Activated CD8-positive, alpha-beta memory T cell treated with anti-CD3 and anti-CD28 coated beads, Interleukin-2, amount 10 ng/mL, durations not matched to agents 7 days and 5 days (primary cell): ENCODE measurements around the gene POP4. TPM values are rescaled to one million over a fixed set of nuclear protein-coding genes. Genes with fewer than 3 reads are reported as not detected.

Experiments used
- ATAC-seq: fragments of 150-1000 bp; cut with Tn5 transposase; one replicate; pipeline ENCODE4 v1.10.0; 2021; ENCODE audit warnings: moderate library complexity
- CTCF ChIA-PET: fragments of 350-600 bp; sonication (Branson Sonifier 250); formaldehyde crosslinking; loops from one replicate; lab custom pipeline; 2021; ENCODE audit warnings: antibody characterized with exemption; lab: Charles Lee
- DNase-seq: peaks from one replicate; pipeline ENCODE4 v3.0.0-alpha.2; 2020
- H3K27ac Mint-ChIP-seq: one replicate; pipeline ENCODE4 v1.8.0; 2021; ENCODE audit warnings: mild to moderate bottlenecking, mixed read lengths
- H3K27me3 Mint-ChIP-seq: one replicate; pipeline ENCODE4 v1.8.0; 2021; ENCODE audit warnings: mixed read lengths
- H3K36me3 Mint-ChIP-seq: one replicate; pipeline ENCODE4 v1.8.0; 2021; ENCODE audit warnings: mild to moderate bottlenecking, mixed read lengths
- H3K4me1 Mint-ChIP-seq: one replicate; pipeline ENCODE4 v1.8.0; 2021; ENCODE audit warnings: mixed read lengths
- H3K4me3 Mint-ChIP-seq: one replicate; pipeline ENCODE4 v1.8.0; 2021; ENCODE audit warnings: mild to moderate bottlenecking, moderate library complexity, mixed read lengths
- H3K9me3 Mint-ChIP-seq: one replicate; pipeline ENCODE4 v1.8.0; 2022; ENCODE audit warnings: low read depth, mixed read lengths
- total RNA-seq, 2 experiments: library from RNA; stranded (reverse); gene quantifications; one replicate each; pipeline ENCODE4 v1.2.3, GENCODE V29; 2021

POP4 gene
- total RNA-seq, 2 experiments from 2014 or later = 96.6 to 106 TPM

DNA sequence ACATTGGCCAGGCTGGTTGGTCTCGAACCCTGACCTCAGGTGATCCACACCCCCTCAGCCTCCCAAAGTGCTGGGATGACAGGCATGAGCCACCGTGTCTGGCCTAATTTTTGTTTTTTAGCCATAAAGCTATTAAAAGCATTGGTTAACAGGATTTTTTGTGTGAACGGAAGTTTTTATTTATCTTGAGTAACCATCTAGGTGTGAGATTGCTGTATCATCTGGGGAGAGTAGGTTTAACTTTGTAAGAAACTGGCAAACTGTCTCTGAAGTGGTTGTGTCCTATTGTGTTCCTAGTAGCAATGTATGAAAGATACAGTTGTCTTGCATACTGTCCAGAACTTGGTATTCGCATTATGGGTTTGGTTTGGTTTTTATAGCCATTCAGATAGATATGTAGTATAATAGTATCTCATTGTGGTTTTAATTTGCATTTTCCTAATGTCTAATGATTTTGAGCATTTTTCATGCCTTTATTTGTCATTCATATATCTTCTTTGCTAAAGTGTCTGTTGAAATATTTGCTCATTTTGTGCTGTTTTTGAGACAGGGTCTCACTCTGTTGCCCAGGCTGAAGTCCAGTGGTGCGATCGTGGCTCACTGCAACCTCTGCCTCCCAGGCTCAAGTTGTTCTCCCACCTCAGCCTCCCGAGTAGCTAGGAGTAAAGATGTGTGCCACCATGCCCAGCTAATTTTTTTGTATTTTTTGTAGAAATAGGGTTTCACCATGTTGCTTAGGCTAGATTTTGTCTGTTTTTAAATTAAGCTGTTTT, 45.7 kb downstream of the POP4 start:
- peaks cover 25% of the 10 kb centered on the region for H3K27me3 Mint-ChIP-seq
- no peak for DNase-seq
- H3K9me3 Mint-ChIP-seq = no peaks in the 10 kb centered on the region
- peaks cover 10% of the 10 kb centered on the region for H3K4me1 Mint-ChIP-seq
- no peak overlapping the region for H3K4me3 Mint-ChIP-seq
- CTCF ChIA-PET = interaction anchor here (1.5 to 2.4 kb wide), 2 partner anchors 30 to 64 kb away, joined by 3 to 9 read pairs; partner anchors contain the start of gene C19orf12
- peaks cover 1% of the 10 kb centered on the region for H3K36me3 Mint-ChIP-seq
- H3K27ac Mint-ChIP-seq = no peak overlapping the region
- no peak for ATAC-seq

DNA sequence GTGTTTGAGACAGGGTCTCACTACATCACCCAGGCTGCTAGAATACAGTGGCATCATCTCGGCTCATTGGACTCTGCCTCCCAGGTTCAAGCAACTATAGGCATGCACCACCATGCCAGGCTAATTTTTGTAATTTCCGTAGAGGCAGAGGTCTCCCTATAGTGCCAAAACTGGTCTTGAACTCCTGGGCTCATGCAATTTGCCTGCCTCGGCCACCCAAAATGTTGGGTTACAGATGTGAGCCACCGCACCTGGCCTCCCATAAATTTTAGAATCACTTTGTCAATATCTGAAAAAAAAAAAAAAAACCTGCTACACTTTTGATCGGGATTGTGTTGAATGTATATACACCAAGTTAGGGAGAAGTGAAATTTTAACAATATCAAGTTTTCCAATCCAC, 47.3 kb downstream of the POP4 start:
- no peak for ATAC-seq
- no peaks in the 10 kb centered on the region for H3K9me3 Mint-ChIP-seq
- H3K4me3 Mint-ChIP-seq = no peak overlapping the region

DNA sequence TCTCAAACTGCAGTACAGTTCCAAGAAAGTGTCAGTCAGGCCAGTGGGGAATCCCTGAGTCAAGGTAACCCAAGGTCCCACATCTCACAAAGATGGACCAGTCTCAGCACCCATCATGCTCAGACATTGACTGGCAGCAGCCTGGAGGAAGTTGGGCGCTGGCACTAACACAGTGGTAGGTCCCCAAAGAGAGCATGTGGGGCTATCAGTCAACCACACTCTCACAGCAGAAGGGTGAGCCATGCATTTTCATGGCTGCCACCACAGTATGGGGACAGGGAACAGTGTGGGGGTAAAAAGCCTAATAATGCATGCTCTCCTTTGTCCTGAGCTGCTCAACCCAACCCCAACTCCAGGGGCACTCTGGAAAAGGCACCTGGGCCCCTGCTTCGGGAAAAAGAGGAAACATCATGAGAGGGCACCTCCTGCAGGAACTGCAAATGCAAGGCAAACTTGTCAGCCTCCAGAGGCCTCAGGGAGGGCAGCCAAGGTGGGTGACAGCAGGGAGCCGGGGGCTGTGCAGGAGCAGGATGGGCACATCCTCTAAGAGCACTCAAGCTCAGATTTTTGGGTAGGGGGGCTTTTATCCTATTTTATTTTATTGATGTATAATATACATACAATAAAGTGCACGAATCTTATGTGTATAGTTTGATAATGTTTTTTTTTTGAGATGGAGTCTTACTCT, 49.7 kb downstream of the POP4 start:
- Mint-ChIP-seq H3K4me3 (no peak overlapping the region), H3K27ac (no peak overlapping the region), H3K27me3 (peaks cover 21% of the 10 kb centered on the region), H3K9me3 (no peaks in the 10 kb centered on the region), H3K4me1 (peaks cover 10% of the 10 kb centered on the region), H3K36me3 (peaks cover 1% of the 10 kb centered on the region)
- CTCF ChIA-PET = interaction anchor here (1.7 kb wide), 1 partner anchor 13 kb away, joined by 5 read pairs; no protein-coding TSS in a partner anchor
- ATAC-seq (no peak), DNase-seq (no peak)

More for the DNA sequence above, 47.3 kb downstream of the POP4 start:
- Mint-ChIP-seq H3K4me1 (peaks cover 10% of the 10 kb centered on the region), H3K27ac (no peak overlapping the region), H3K36me3 (peaks cover 1% of the 10 kb centered on the region), H3K27me3 (peaks cover 25% of the 10 kb centered on the region)
- no peak for DNase-seq
- CTCF ChIA-PET = interaction anchor here (1.1 to 2.4 kb wide), 2 partner anchors 62 to 77 kb away, joined by 4 to 9 read pairs; partner anchors contain the start of gene C19orf12

DNA sequence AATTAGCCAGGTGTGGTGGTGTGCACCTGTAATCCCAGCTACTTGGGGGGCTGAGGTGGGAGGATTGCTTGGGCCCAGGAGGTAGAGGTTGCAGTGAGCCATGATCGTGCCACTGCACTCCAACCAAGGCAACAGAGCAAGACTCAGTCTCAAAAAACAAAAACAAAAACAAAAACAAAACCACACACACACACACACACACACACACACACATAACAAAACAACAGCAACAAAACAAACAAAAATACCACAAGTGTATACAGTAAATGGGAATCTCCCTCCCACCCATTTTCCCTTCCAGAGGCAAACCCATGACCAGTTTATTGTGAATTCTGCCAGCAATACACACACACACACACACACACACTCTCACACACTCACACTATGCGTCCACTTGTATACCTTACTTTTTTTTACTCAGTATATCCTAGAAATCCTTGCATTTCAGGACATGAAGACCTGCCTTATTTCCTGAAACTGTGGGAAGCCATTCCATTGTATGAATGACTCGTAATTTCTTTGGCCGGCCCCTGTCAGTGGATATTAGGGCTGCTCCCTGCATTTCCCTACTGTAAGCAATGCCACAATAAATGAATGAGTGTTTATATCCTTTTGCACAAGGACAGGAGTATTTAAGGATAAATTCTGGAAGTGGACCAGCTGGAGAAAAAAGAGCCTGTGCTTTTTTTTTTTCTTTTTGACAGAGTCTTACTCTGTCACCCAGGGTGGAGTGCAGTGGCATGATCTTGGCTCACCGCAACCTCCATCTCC, 52.3 kb downstream of the POP4 start:
- ATAC-seq (no peak), DNase-seq (no peak)
- CTCF ChIA-PET = interaction anchor here (1.1 to 12.5 kb wide), 2 partner anchors 35 to 58 kb away, joined by 3 to 196 read pairs; no protein-coding TSS in a partner anchor
- Mint-ChIP-seq H3K9me3 (no peaks in the 10 kb centered on the region), H3K36me3 (peaks cover 1% of the 10 kb centered on the region), H3K27me3 (peaks cover 2% of the 10 kb centered on the region), H3K27ac (no peak overlapping the region), H3K4me1 (peaks cover 22% of the 10 kb centered on the region), H3K4me3 (no peak overlapping the region)

DNA sequence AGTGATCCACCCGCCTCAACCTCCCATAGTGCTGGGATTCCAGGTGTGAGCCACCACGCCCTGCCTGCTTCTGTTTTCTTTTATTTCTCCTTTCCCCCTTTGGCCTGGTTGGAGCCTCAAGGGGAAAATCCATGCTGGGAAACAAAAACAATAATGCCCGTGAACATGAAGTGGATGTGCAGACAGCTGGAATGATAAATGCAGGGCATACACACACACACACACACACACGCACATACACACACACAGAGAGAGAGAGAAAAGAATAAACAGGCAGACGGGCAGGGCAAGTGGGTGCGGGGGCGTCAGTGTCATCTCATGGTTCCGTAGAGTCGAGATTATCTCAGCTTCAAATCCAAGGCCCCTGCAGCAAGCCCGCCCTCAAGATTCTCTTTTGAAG, 54.8 kb downstream of the POP4 start:
- Mint-ChIP-seq H3K4me3 (no peak overlapping the region), H3K27ac (no peak overlapping the region), H3K27me3 (no peaks in the 10 kb centered on the region), H3K4me1 (peaks cover 29% of the 10 kb centered on the region), H3K9me3 (no peaks in the 10 kb centered on the region), H3K36me3 (no peaks in the 10 kb centered on the region)
- CTCF ChIA-PET = interaction anchor here (2.1 to 12.5 kb wide), 3 partner anchors 34 to 50 kb away, joined by 7 to 196 read pairs (median 7); no protein-coding TSS in a partner anchor
- ATAC-seq = no peak
- DNase-seq = no peak

DNA sequence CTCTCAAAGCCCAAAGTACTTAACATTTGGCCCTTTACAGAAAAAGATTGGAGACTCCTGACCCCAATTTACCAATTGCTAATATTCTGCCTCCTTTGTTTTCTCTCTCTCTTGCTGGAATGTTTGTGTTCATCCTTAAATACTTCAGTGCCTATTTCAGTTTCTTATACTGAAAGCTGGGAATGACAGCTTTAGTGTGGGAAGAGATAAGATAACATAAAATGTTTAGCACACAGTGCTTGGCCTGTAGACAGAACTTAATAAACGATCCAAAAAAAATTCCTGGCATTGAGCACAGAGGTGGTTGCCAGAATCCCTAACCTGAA, 56.2 kb downstream of the POP4 start:
- Mint-ChIP-seq H3K27me3 (no peaks in the 10 kb centered on the region), H3K9me3 (no peaks in the 10 kb centered on the region), H3K27ac (no peak overlapping the region), H3K4me3 (no peak overlapping the region), H3K36me3 (peaks cover 11% of the 10 kb centered on the region), H3K4me1 (peaks cover 33% of the 10 kb centered on the region)
- ATAC-seq (no peak), DNase-seq (no peak)
- CTCF ChIA-PET = interaction anchor here (0.7 to 12.5 kb wide), 9 partner anchors 10 to 54 kb away, joined by 3 to 196 read pairs (median 5); partner anchors contain the start of gene C19orf12

DNA sequence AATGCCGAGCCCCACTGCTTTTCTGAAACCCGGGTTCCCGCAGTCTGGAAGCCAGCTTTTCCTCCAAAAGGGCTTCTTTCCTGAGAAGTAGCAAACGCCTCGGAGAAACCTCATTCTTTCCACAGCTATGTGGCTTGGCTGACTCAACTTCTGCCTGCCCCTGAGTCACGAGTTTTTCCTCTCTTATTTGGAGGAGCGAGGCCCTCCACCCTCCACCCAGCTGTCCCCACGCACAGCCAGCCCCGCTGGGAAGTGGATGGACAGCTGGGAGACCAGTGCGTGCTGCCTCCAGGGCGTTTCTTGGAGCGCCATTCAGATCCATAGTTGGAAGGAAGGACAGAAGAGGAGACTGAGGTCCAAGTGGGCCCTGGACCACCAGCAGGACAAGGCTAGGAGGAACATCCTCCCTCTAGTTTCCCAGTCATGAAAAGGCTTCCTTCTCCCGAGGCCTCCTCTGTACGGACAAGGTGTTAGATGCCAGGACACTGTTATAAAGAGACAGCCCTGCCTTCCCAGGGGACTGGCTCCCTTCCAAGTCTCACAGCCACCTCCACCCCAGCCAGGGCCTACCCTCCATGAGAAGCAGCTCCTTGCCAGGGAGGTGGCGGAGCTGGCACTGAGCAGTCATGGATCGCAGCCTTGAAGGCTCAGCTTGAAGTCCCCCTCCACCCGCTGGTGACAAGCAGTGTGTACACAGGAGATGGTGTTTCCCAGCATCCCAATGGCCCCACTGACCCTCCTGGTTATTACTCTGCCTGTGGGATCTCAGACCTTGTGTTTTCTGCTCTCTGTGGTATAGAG, 56.7 kb downstream of the POP4 start:
- CTCF ChIA-PET = interaction anchor here (0.6 to 12.5 kb wide), 11 partner anchors 9 to 279 kb away, joined by 3 to 196 read pairs (median 4); partner anchors contain the start of gene C19orf12
- H3K36me3 Mint-ChIP-seq = peaks cover 15% of the 10 kb centered on the region
- DNase-seq (no peak), ATAC-seq (no peak)
- H3K4me3 Mint-ChIP-seq = no peak overlapping the region
- H3K27me3 Mint-ChIP-seq = no peaks in the 10 kb centered on the region
- H3K4me1 Mint-ChIP-seq = peaks cover 38% of the 10 kb centered on the region
- H3K27ac Mint-ChIP-seq = no peak overlapping the region
- no peaks in the 10 kb centered on the region for H3K9me3 Mint-ChIP-seq

DNA sequence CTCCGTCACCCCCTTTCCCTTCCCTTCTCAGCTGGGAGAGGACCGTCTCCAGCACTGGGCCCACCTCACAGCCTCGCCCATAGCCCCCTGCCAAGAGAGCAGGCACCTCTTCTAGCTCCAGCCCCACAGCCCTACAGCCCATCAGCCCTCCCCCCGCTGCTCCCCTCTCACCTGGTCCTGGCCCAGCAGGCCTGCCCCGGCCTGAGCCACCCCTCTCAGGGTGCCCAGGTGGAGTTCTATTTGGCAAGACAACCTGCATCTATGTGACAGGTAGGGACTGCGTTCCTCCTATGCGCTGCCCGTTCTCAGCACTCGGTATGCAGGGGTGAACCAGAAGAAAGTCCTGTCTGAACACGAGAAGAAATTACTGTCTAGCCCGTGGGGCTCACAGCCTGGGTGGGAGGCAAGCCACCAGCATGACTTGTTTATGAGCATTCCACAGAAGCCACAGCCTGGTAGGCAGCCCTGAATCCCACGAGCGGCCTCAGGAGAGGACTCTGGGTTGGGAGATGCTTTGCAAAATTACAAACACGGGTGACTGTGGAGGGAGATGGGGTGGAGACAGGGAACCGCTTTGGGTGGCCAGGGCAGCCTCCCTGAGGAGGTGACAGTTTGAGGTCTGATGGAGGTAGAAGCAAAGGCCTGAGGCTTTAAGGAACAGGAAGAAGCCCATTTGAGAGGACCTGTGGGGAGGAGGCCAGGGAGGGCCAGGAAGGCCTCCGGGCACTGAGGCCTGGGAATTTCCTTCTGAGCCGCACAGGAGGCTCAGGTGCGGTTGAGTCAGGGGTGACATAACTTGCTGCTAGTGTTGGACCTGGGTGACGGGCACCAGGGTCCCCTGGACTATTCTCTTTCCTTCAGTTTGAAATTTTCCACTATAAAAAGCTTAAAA, 58.0 kb downstream of the POP4 start:
- Mint-ChIP-seq H3K27ac (peak overlapping the region; percentile 72), H3K36me3 (peaks cover 16% of the 10 kb centered on the region), H3K27me3 (no peaks in the 10 kb centered on the region), H3K4me1 (peaks cover 51% of the 10 kb centered on the region), H3K9me3 (no peaks in the 10 kb centered on the region), H3K4me3 (peak overlapping the region; percentile 69)
- no peak for DNase-seq
- no peak for ATAC-seq
- CTCF ChIA-PET = interaction anchor here (0.6 to 12.5 kb wide), 14 partner anchors 16 to 277 kb away, joined by 3 to 196 read pairs (median 13); partner anchors contain the start of genes C19orf12 and POP4

DNA sequence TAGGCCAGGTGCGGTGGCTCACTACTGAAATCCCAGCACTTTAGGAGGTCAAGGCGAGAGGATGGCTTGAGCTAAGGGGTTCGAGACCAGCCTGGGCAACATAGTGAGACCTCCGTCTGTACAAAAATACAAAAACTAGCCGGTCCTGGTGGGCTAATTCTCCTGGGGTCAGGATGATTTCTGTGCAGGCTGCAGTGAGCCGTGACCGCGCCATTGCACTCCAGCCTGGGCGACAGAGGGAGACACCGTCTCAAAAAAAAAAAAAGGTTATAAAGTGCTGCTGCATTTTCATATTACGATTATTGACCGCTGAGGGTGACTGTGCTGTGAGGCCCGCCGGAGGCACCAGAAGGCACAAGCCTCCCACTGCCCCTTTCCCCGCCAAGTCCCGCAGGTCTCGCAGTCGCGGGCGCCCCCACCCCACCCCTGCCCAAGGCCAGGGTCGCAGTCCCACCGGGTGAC, 58.7 kb downstream of the POP4 start:
- ATAC-seq = no peak
- Mint-ChIP-seq H3K27ac (peak overlapping the region; percentile 72), H3K27me3 (no peaks in the 10 kb centered on the region), H3K4me3 (peak overlapping the region; percentile 69), H3K4me1 (peaks cover 57% of the 10 kb centered on the region), H3K9me3 (no peaks in the 10 kb centered on the region), H3K36me3 (peaks cover 20% of the 10 kb centered on the region)
- DNase-seq = no peak
- CTCF ChIA-PET = interaction anchor here (0.8 to 12.5 kb wide), 15 partner anchors 15 to 77 kb away, joined by 3 to 196 read pairs (median 8); partner anchors contain the start of genes C19orf12 and POP4

DNA sequence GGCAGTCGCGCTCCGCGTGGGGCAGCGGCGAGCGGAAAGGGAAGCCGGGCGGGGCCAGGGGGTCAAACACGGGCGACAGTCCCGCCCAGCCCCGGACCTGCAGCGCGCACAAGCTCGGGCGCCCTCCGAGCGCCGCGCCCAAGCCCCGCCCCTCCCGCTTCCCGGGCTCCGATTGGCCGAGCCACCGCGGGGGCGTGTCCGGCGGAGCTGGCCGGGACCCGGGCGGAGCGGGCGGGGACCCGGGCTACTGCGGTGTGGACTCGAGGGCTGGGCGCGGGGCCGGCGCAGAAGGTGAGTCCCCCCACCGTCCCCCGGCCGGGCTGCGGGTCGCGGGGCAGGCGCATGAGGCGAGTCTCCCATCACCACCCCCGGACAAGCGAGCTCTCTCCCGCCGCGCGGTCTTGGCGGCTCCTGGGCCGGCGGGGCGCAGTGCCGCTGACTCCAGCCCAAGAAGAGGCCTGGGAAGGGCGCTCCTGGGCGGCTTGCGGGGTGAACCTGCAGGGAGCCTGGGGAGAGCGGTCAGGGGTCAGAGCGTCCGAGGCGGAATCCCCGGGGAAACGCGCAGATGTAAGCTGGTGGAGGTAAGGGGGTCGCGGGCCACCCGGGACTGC, 59.2 kb downstream of the POP4 start, which contains the start of gene PLEKHF1:
Gene PLEKHF1, plus strand, starts transcription at position 247 of the 611 bp plus-strand sequence. CDS start 8,379 bp downstream, outside the sequence.
- peaks cover 24% of the 10 kb centered on the region for H3K36me3 Mint-ChIP-seq
- CTCF ChIA-PET = interaction anchor here (0.7 to 12.5 kb wide), 16 partner anchors 15 to 78 kb away, joined by 3 to 196 read pairs (median 7); partner anchors contain the start of genes C19orf12 and POP4
- peak; percentile 86 for ATAC-seq

More for the DNA sequence above, 59.2 kb downstream of the POP4 start, which contains the start of gene PLEKHF1:
- DNase-seq = peak; percentile 91
- Mint-ChIP-seq H3K27me3 (no peaks in the 10 kb centered on the region), H3K9me3 (no peaks in the 10 kb centered on the region), H3K4me3 (peak within 1 kb of the TSS; percentile 85), H3K27ac (peak within 1 kb of the TSS; percentile 90), H3K4me1 (peaks cover 63% of the 10 kb centered on the region)
